NCI-H2081 (cell line): ENCODE data around the gene SLIT1.
"Not testable (repeated sequence)": the region's sequence is repeated elsewhere in the genome, so short reads cannot be mapped to it uniquely, and the experiment has no call there.

ENCODE experiments used
- DNase-seq, 2 experiments: peaks; one replicate each; lab custom pipeline; 2025; lab: John Stamatoyannopoulos, UW

SLIT1 gene

GRCh38 chr10:97042716-97043562, 142.8 kb downstream of the SLIT1 start:
- no peak for DNase-seq

- DNase-seq, result no peak
Observed at GRCh38 chr10:97042081-97042480, 143.7 kb downstream of the SLIT1 start.

- no peak for DNase-seq
Observed at GRCh38 chr10:97040706-97041105, 145.1 kb downstream of the SLIT1 start.

- no peak for DNase-seq
Observed at GRCh38 chr10:97040248-97040584, 145.5 kb downstream of the SLIT1 start.

GRCh38 chr10:97039538-97040247, 146.1 kb downstream of the SLIT1 start:
- DNase-seq, result no peak

- no peak for DNase-seq
Observed at GRCh38 chr10:97038688-97039087, 147.1 kb downstream of the SLIT1 start.

GRCh38 chr10:97037365-97038361, 148.1 kb downstream of the SLIT1 start:
- DNase-seq, result peak; percentile 66 to 82

- DNase-seq, result no peak
Observed at GRCh38 chr10:97034958-97035769, 150.6 kb downstream of the SLIT1 start.

GRCh38 chr10:97034301-97034700, 151.5 kb downstream of the SLIT1 start:
- DNase-seq, result no peak

- not testable (repeated sequence) for DNase-seq
Observed at GRCh38 chr10:97033841-97034240, 151.9 kb downstream of the SLIT1 start.

GRCh38 chr10:97032624-97033023, 153.1 kb downstream of the SLIT1 start:
- DNase-seq, result no peak

GRCh38 chr10:97031459-97031858, 154.3 kb downstream of the SLIT1 start:
- no peak for DNase-seq

- DNase-seq, result no peak
Observed at GRCh38 chr10:97030894-97031293, 154.9 kb downstream of the SLIT1 start.

- no peak for DNase-seq
Observed at GRCh38 chr10:97029271-97029670, 156.5 kb downstream of the SLIT1 start.

- DNase-seq, result no peak
Observed at GRCh38 chr10:97028832-97029178, 157.0 kb downstream of the SLIT1 start.

GRCh38 chr10:97028126-97028831, 157.5 kb downstream of the SLIT1 start:
- no peak for DNase-seq

GRCh38 chr10:97025613-97026242, 160.0 kb downstream of the SLIT1 start:
- DNase-seq, result peak; percentile 8 to 18

- no peak for DNase-seq
Observed at GRCh38 chr10:97024168-97025073, 161.3 kb downstream of the SLIT1 start.
